NOMO-1 treated with DMSO at 0.1 percent for 48 hours (cell line): ENCODE data around the gene URB1.
"Not testable (repeated sequence)": the region's sequence is repeated elsewhere in the genome, so short reads cannot be mapped to it uniquely, and the experiment has no call there.

ENCODE experiments used
- DNase-seq: peaks from one replicate; lab custom pipeline; 2025; ENCODE audit not compliant: unreplicated experiment; lab: John Stamatoyannopoulos, UW

URB1 gene

GRCh38 chr21:32298148-32298559, 94.7 kb downstream of the URB1 start:
- DNase-seq, result no peak

- DNase-seq, result no peak
These were observed 95.4 kb downstream of the URB1 start for GRCh38 chr21:32297449-32297848.

GRCh38 chr21:32285476-32285875, 107.3 kb downstream of the URB1 start:
- DNase-seq, result no peak

- DNase-seq, result no peak
These were observed 109.8 kb downstream of the URB1 start for GRCh38 chr21:32282992-32283391.

GRCh38 chr21:32281531-32281930, 111.3 kb downstream of the URB1 start:
- DNase-seq, result no peak

GRCh38 chr21:32279377-32279680, 113.5 kb downstream of the URB1 start:
- DNase-seq, result no peak

GRCh38 chr21:32278518-32279376, 114.1 kb downstream of the URB1 start, which contains the start of gene MIS18A:
Gene MIS18A (minus strand): TSS chr21:32279049. CDS start chr21:32279014, 35 bp downstream.
- DNase-seq, result peak; percentile 91

- peak; percentile 44 for DNase-seq
These were observed 114.7 kb downstream of the URB1 start for GRCh38 chr21:32278103-32278502.

GRCh38 chr21:32276671-32277070, 116.1 kb downstream of the URB1 start:
- no peak for DNase-seq

- DNase-seq, result no peak
These were observed 122.1 kb downstream of the URB1 start for GRCh38 chr21:32270748-32271147.

GRCh38 chr21:32265321-32265720, 127.5 kb downstream of the URB1 start:
- not testable (repeated sequence) for DNase-seq

GRCh38 chr21:32261929-32262328, 130.9 kb downstream of the URB1 start:
- no peak for DNase-seq
